KMS-11 (cell line): Measurements from ENCODE around the gene MRPS17.

Experiments used
- H2AFZ ChIP-seq: fragments of 200-600 bp; sonication (generic); 2 replicates; pipeline ENCODE4 v1.6.1; 2016; ENCODE audit warnings: antibody characterized with exemption, mixed run types, low read depth
- H3K27ac ChIP-seq: fragments of 200-600 bp; sonication (generic); 2 replicates; pipeline ENCODE4 v1.6.1; 2016; ENCODE audit warnings: mild to moderate bottlenecking, mixed run types
- H3K27me3 ChIP-seq: fragments of 200-600 bp; sonication (generic); 2 replicates; pipeline ENCODE4 v1.6.1; 2017; ENCODE audit warnings: mild to moderate bottlenecking, low read depth, mixed run types, moderate library complexity; ENCODE audit not compliant: insufficient read depth
- H3K36me3 ChIP-seq: fragments of 200-600 bp; sonication (generic); 2 replicates; pipeline ENCODE4 v1.6.1; 2017; ENCODE audit warnings: mild to moderate bottlenecking, mixed run types; ENCODE audit not compliant: insufficient read depth
- H3K4me1 ChIP-seq: fragments of 200-600 bp; sonication (generic); 2 replicates; pipeline ENCODE4 v1.6.1; 2016; ENCODE audit warnings: mild to moderate bottlenecking, low read depth, mixed run types; ENCODE audit not compliant: poor library complexity, severe bottlenecking
- H3K4me2 ChIP-seq: fragments of 200-600 bp; sonication (generic); 2 replicates; pipeline ENCODE4 v1.7.0; 2016; ENCODE audit warnings: mild to moderate bottlenecking, mixed run types
- H3K4me3 ChIP-seq: fragments of 200-600 bp; sonication (generic); IDR thresholded peaks from 2 replicates; pipeline ENCODE4 v1.6.1; 2017; ENCODE audit warnings: low read depth, low read length, mixed read lengths; ENCODE audit not compliant: insufficient read depth
- H3K79me2 ChIP-seq: fragments of 200-600 bp; sonication (generic); 2 replicates; pipeline ENCODE4 v1.6.1; 2016; ENCODE audit warnings: low read depth, mixed run types; ENCODE audit not compliant: insufficient read depth
- H3K9ac ChIP-seq: fragments of 200-600 bp; sonication (generic); 2 replicates; pipeline ENCODE4 v1.6.1; 2016; ENCODE audit warnings: mild to moderate bottlenecking, mixed run types
- H4K20me1 ChIP-seq: fragments of 200-600 bp; sonication (generic); 2 replicates; pipeline ENCODE4 v1.6.1; 2016; ENCODE audit warnings: mild to moderate bottlenecking, mixed run types; ENCODE audit not compliant: insufficient read depth
- TF ChIP-seq, protein P1 (sequence below): fragments of 200-600 bp; sonication (generic); conservative IDR thresholded peaks from 2 replicates; pipeline ENCODE4 v1.6.1; 2017; ENCODE audit warnings: low read depth, mild to moderate bottlenecking, antibody characterized with exemption, low read length, moderate library complexity, mixed read lengths

MRPS17 gene

DNA sequence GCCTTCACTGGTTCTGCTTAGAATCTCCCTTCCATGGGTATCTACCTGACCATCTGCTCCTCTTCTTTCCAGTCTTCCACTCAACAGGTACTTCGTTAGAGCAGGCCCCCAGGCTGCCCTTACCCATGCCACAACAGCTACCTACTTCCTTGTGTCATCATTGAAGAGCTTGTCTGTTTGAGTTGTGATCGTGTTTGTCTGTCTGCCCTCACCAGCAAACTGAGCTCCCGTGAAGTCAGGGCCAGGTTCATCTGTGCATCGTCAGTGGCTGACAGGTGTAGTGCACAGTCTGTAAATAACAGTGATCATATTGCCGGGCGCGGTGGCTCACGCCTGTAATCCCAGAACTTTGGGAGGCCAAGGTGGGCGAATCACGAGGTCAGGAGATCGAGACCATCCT, 17.7 kb downstream of the MRPS17 start:
- H3K36me3 ChIP-seq, result no peaks in the 10 kb centered on the region
- H3K79me2 ChIP-seq, result 0 out of 2 replicates have a peak, but pooled peaks cover 3% of the 10 kb centered on the region
- TF ChIP-seq, protein P1, sequence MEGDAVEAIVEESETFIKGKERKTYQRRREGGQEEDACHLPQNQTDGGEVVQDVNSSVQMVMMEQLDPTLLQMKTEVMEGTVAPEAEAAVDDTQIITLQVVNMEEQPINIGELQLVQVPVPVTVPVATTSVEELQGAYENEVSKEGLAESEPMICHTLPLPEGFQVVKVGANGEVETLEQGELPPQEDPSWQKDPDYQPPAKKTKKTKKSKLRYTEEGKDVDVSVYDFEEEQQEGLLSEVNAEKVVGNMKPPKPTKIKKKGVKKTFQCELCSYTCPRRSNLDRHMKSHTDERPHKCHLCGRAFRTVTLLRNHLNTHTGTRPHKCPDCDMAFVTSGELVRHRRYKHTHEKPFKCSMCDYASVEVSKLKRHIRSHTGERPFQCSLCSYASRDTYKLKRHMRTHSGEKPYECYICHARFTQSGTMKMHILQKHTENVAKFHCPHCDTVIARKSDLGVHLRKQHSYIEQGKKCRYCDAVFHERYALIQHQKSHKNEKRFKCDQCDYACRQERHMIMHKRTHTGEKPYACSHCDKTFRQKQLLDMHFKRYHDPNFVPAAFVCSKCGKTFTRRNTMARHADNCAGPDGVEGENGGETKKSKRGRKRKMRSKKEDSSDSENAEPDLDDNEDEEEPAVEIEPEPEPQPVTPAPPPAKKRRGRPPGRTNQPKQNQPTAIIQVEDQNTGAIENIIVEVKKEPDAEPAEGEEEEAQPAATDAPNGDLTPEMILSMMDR, result no peak
- no peak overlapping the region for H2AFZ ChIP-seq
- no peak overlapping the region for H3K4me3 ChIP-seq
- H4K20me1 ChIP-seq, result no peaks in the 10 kb centered on the region
- no peak overlapping the region for H3K9ac ChIP-seq
- no peak overlapping the region for H3K27ac ChIP-seq
- no peaks in the 10 kb centered on the region for H3K27me3 ChIP-seq
- H3K4me2 ChIP-seq, result no peak overlapping the region
- peaks cover 5% of the 10 kb centered on the region for H3K4me1 ChIP-seq

DNA sequence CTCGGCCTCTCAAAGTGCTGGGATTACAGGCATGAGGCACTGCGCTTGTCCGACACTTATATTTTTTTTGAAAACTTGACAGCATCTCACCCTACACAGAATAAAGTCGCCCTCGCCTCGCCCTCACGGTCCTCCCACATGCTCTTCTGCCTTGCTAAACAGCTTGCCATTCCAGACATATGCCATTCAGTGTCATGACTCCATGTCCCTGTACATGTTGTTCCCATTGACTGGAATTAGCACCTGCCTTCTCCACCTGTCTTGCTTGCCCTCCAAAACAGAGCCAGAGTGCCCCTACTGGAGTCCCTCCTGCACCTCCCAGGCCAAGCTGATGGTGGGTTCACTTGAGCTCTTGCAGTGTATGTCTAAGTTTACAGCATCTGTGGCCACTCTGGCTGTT, 18.9 kb downstream of the MRPS17 start:
- Histone ChIP-seq H3K27ac (no peak overlapping the region), H4K20me1 (no peaks in the 10 kb centered on the region), H3K27me3 (no peaks in the 10 kb centered on the region), H3K79me2 (0 out of 2 replicates have a peak, but pooled peaks cover 3% of the 10 kb centered on the region), H3K36me3 (no peaks in the 10 kb centered on the region), H3K4me1 (peaks cover under 1% of the 10 kb centered on the region), H2AFZ (no peak overlapping the region), H3K4me2 (no peak overlapping the region), H3K9ac (no peak overlapping the region), H3K4me3 (no peak overlapping the region)
- TF ChIP-seq, protein P1, result no peak

DNA sequence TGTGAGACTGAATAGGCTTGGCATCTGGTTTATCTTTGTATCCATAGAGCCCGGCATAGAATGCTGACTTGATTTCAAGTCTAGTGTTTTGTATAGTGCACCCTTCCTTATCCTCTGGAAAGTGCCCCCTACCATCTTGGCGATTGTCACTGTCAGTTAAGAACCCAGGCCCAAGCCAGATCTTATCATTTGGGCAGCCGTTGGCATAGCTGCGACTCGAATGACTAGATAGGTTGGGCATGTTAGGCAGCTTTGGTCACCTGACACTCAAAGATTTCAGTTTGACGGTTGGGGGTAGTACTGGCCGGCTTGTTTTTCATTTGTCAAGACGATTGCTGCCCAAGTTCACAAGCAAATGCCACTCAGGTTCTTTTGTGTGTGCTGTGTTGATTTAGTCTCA, 19.3 kb downstream of the MRPS17 start:
- H4K20me1 ChIP-seq, result no peaks in the 10 kb centered on the region
- H2AFZ ChIP-seq, result no peak overlapping the region
- no peak overlapping the region for H3K27ac ChIP-seq
- H3K79me2 ChIP-seq, result 0 out of 2 replicates have a peak, but pooled peaks cover 3% of the 10 kb centered on the region
- H3K9ac ChIP-seq, result no peak overlapping the region
- no peaks in the 10 kb centered on the region for H3K36me3 ChIP-seq
- no peak overlapping the region for H3K4me3 ChIP-seq
- H3K4me2 ChIP-seq, result no peak overlapping the region
- TF ChIP-seq, protein P1, result no peak
- no peaks in the 10 kb centered on the region for H3K4me1 ChIP-seq
- no peaks in the 10 kb centered on the region for H3K27me3 ChIP-seq

DNA sequence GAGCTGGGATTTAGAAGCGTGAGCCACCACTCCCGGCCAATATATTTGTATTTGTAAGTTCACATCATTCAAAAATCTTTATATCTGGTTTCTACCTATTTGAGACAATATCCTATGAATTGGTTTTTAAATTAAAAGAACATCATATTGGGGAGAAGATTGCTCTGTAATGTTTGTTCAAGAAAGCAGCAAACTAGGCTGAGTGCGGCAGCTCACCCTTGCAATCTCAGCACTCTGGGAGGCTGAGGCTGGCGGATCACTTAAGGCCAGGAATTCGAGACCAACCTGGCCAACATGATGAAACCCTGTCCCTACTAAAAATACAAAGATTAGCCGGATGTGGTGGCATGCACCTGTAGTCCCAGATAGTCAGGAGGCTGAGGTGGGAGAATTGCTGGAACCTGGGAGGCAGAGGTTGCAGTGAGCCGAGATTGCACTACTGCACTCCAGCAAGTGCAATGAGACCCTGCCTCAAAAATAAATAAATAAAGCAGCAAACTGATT, 22.1 kb downstream of the MRPS17 start:
- Histone ChIP-seq H3K4me3 (no peak overlapping the region), H3K4me2 (no peak overlapping the region), H3K9ac (no peak overlapping the region), H2AFZ (no peak overlapping the region), H4K20me1 (no peaks in the 10 kb centered on the region), H3K36me3 (no peaks in the 10 kb centered on the region), H3K4me1 (no peaks in the 10 kb centered on the region), H3K27ac (no peak overlapping the region), H3K79me2 (0 out of 2 replicates have a peak, but pooled peaks cover 3% of the 10 kb centered on the region), H3K27me3 (no peaks in the 10 kb centered on the region)
- TF ChIP-seq, protein P1, result no peak
